Measurements from ENCODE around the gene PITRM1.

The PITRM1 gene

DNA sequence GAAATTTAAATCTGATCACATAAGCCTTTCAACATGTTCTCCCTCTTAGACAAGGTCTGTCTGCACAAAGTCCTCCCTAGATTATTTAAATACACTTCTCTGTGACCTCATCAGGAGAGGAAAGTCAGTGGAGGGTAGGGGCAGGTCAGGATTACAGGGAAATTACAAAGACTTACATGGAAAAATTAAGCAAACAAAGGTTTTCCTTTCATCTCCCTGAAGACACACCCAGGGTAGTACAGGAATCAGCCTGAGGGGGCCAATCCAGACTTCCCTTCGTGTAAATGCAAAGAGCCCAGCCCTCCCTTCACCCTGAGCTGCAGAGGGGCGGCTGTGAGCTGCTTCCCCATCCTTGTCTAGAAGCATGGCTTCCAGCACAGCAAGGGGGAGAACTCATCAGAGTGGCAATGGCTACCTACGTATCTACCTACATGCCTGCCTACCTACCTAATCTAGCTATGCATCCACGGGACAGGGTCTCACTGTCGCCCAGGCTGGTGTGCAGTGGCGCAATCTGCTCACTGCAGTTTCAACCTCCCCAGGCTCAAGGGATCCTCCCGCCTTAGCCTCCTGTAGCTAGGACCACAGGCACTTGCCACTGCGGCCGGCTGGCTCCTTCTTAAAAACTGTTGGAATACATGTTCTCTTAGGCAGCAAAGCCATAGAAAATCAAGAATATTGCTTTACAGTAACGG lies 33.2 kb downstream of the PITRM1 start:
- DNase-seq = no peak

GRCh38 chr10:3137958-3138726 lies 34.4 kb downstream of the PITRM1 start:
- no peak for DNase-seq

DNA sequence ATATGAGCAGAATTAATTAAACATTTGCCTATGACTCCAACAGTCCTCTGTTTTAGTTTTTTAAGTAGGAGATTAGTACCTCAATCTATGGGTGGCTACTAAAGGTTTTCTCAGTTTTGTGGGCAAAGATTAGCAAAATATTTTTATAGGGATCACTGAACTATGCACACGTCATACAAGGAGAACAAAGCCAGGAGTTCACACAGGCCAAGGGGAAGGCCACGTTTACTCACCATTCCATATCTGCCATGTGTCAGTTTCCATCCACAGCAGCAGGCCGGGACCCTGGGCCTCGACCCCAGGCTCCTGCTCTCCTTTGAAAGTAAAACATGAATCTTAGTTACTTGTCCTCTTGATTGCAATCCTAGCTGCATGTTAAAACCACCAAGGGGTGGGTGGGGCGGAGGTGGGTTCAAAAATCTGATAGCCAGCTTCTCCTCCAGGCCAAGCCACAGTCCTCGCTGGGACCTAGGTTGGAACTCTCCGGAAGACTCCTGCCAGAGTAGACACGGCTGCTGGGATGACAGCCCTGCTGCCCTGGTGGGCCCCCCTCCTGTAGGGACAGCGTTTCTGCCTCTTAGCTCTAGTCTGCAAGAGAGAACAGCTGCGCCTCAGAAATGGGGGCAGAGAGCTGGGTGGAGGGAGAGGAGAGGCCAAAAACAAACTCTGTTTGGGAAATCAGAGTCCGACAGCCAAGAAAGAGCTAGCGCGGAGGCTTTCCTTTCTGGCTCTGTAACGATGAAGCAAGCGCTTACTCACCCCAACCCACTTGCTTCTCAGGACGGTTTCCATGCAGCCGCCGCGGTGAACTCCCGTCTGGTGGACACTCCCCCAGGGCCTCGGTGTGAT lies 35.6 kb downstream of the PITRM1 start:
- DNase-seq = no peak

- no peak for DNase-seq
These were observed 36.2 kb downstream of the PITRM1 start for GRCh38 chr10:3136336-3136735.

DNA sequence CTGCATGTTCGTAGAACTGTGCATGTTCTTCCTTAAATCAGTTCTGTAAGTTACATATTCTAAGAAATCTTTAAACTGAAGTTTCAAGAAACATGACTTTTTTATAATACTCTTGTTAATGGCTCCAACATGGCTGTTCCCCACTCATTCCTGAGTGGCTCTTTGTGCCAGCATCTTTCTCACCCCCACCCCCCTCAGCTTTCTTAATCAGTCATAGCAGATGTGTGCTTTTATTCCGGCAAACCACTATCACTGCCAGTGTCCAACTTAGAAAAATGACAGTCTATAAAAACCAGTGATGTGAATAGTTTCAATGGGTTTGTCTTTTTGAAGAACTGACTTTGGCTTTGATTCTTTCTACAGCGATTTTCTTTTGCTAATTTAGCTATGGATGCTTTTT lies 37.6 kb downstream of the PITRM1 start:
- no peak for DNase-seq

DNA sequence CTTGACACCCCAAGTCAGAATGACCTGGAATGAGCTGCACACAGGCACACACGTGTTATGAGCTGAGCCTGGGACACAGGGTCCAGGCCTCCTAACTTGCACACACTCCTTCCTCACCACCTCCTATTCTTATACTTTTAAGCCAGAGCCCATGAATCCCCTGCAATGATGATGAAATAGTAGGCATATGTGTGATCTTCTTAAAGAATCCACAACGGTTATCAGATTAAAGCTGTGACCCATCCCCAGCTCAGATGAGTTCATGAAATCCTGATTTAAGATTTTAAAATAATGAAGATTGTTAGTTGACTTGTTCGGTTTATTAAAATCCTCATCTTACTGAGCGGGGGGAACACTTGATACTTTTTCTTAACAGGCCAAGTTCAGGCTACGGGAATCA lies 38.6 kb downstream of the PITRM1 start:
- DNase-seq = no peak

GRCh38 chr10:3132036-3133025 lies 40.3 kb downstream of the PITRM1 start:
- DNase-seq = no peak

DNA sequence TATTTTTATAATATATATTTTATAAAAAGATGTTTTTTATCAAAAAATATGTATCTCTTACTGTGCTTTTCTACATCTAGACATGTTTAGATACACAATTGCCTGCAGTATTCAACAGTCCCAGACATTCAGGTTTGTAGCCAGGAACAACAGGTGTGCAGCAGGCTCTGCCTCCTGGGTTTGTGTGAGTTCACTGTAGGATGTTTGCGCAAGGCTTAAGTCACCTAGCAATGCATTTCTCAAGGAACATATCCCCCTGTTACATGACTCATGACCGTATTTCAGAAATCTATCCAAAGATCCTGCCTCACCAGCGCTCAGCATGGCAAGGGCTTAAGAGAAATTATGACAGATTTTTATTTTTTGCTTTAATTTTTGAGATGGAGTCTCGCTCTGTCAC lies 41.5 kb downstream of the PITRM1 start:
- no peak for DNase-seq

DNA sequence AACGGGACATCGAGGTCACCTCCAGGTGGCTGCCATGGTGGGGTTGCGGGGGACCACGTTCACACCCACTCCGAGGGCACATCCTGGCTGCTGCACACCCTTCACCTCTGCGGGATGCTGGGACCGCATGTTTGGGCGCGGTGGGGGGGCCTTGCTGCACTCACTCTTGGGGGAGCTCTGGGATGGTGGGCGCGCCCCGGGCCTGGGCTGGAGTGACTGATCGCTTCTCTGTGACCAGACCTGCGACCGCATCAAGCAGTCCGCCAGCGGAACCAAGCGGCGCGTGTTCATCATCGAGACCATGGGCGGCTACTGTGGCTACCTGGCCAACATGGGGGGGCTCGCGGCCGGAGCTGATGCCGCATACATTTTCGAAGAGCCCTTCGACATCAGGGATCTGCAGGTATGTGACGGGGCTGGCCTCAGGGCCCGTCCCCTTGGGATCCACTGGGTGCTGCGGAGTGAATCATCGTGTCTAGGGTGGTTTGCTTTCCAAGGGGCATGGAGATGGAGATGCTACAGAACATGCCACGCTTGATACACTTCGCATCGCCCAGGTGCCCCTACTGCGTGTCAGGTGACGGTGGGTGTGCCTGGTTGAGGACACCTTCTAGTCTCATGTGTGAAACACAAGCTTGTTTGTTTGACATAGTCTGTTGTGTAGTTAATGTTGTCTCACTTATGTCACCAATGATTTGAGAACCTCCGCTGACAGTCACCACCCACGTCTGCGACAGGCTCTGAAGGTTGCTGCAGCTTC lies 42.8 kb downstream of the PITRM1 start:
- DNase-seq = no peak

DNA sequence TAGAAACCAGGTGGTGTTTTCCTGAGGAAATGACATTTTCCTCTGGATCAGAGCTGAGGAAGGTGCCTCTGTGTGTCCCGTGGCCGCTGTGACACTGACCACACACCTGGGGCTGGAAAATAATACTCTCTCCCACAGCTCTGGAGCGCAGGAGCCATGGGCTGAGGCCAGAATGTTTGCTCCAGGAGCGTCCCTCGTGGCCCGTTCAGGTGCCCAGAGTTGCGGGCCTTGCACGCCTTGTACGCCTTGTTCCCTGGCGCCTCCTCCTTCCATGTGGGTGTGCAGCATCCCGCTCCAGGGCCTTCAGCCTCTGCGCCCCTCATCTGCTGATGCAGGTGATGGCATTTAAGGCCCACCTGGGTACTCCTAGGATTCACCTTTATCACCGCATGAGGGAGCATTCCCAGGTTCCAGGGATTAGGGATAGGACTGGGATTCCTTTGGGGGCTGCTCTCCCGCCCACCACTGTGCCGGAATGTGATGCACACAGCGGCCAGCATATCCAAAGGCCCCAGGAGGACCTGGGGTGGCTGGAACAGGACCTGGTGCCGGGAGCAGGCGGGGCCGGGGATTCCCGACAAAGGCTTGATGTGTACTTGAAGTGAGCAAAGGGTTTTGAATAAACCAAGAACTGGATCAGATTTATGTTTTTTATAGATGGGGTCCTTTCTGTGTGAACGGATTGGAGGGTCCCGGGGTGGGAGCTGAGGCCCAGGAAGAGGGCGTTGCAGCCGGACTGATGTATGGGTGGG lies 44.0 kb downstream of the PITRM1 start:
- no peak for DNase-seq

GRCh38 chr10:3127921-3128320 lies 44.7 kb downstream of the PITRM1 start:
- no peak for DNase-seq

GRCh38 chr10:3126741-3127346 lies 45.7 kb downstream of the PITRM1 start:
- no peak for DNase-seq

- DNase-seq = no peak
These were observed 46.3 kb downstream of the PITRM1 start for GRCh38 chr10:3126249-3126648.

- DNase-seq = no peak
These were observed 46.9 kb downstream of the PITRM1 start for GRCh38 chr10:3125527-3126170.

DNA sequence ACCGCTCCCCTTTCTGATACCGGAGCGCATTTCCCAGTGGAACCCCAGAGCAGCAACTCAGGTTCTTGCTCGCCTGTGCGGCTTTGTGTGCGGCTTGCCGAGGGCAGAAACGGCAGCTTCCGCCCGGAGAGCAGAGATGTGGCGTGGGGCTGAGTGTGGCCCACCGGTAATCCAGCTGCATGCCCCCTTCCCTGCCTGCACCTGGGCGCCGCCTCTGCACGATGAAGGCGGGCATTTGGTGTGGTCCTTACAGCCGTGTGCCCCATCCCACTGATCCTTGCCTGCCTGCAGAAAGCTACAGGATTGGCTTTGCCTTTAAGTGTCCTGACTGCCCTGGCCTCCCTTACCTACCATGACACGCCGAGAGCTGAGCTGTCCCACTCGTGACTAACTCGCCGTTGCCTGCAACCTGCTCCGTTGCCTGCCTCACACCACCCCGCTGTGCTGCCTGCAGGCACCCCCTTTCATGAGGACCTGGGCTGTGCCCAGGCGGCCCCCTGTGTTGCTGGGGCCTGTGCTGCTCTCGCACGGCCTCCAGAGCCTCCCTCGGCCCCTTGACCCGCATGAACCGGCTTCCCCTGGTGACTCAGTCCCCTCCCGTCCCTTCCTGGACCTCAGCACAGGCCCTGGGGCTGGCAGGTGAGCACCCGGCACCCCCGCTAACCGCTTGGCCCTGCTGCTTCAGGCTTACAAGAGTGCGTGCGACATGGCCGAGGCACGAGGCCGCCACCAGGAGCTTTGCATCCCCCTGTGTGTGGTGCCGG lies 48.0 kb downstream of the PITRM1 start:
- DNase-seq = no peak

- DNase-seq = no peak
These were observed 48.8 kb downstream of the PITRM1 start for GRCh38 chr10:3123571-3124411.

GRCh38 chr10:3122486-3123205 lies 49.9 kb downstream of the PITRM1 start:
- DNase-seq = no peak

Data from bone marrow (tissue), 2 donors.